GM19397 (cell line): ENCODE results near the gene FNDC3A.

Experiments
- ATAC-seq: cut with Tn5 transposase; IDR thresholded peaks from one replicate; pipeline ENCODE4 v1.9.1; 2021; ENCODE audit warnings: mild to moderate bottlenecking, moderate library complexity; ENCODE audit not compliant: unreplicated experiment

FNDC3A gene, protein sequence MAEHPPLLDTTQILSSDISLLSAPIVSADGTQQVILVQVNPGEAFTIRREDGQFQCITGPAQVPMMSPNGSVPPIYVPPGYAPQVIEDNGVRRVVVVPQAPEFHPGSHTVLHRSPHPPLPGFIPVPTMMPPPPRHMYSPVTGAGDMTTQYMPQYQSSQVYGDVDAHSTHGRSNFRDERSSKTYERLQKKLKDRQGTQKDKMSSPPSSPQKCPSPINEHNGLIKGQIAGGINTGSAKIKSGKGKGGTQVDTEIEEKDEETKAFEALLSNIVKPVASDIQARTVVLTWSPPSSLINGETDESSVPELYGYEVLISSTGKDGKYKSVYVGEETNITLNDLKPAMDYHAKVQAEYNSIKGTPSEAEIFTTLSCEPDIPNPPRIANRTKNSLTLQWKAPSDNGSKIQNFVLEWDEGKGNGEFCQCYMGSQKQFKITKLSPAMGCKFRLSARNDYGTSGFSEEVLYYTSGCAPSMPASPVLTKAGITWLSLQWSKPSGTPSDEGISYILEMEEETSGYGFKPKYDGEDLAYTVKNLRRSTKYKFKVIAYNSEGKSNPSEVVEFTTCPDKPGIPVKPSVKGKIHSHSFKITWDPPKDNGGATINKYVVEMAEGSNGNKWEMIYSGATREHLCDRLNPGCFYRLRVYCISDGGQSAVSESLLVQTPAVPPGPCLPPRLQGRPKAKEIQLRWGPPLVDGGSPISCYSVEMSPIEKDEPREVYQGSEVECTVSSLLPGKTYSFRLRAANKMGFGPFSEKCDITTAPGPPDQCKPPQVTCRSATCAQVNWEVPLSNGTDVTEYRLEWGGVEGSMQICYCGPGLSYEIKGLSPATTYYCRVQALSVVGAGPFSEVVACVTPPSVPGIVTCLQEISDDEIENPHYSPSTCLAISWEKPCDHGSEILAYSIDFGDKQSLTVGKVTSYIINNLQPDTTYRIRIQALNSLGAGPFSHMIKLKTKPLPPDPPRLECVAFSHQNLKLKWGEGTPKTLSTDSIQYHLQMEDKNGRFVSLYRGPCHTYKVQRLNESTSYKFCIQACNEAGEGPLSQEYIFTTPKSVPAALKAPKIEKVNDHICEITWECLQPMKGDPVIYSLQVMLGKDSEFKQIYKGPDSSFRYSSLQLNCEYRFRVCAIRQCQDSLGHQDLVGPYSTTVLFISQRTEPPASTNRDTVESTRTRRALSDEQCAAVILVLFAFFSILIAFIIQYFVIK

DNA sequence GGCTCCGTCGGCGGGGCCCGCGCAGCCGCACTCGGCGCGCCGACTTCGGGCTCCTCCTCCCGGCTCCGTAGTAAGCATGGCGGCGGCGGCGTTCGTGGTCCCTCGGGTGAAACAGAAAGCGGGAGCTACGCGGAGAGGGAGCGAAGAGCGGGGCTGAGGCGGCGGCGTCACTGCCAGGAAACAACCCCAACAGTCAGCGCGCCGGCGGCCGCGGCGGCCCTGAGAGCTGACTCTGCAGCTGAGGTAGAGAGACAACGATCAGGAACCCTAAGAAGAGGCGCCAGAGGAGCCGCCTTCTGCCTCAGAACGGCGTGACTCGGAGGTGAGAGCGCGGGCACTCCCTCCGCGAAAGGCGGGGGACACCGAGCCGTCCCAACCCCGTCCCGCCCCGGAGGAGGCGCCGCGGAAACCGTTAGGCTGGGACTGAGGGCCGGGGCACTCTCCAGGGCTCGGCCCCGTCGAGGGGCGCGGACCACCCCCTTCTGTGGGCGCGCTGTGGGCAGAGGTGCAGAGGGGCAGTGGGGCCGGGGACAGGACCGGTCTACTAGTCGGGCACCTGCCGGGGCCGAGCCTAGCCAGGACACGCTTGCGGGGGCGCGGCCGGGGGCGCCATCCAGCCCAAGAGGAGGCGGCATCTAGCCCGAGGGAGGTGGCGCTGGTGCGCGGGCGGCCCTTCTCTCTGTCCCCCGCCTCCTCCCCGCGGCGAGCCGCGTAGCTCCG is at the start of gene FNDC3A:
Gene FNDC3A (plus strand): TSS at position 57 of the 720 bp plus-strand sequence. CDS start 30,279 bp downstream, outside the sequence.
- ATAC-seq: peak; percentile 73

DNA sequence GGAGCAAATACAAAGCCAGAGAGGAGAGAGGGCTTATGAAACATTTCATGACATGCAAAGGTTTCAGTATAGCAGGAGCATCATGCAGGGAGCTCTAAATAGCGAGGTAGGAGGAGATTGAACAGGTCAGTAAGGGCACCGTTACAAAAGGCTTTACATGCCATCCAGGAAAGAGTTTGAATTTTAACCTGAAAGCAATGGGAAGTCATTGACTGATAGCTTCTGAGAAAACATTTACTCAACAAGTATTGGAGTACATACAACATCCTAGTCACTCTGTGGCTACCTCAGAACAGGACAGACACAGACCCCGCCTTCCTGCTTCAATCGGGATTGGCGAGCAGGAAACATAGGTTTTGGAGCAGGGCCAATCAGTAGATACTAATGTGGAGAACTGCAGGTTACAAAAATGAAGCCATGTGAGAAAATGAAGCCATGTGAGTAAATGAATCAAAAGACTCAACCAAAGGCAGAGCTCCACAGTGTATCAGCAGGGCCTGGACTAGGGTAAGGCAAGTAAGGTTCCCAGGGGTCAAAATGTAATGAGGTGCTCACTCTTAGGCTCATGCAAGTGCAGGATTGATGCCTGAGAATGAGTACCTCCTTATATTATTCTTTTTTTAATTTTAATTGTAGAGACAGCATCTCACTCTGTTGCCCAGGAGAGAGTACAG is 46.8 kb upstream of the FNDC3A start:
- no peak for ATAC-seq

DNA sequence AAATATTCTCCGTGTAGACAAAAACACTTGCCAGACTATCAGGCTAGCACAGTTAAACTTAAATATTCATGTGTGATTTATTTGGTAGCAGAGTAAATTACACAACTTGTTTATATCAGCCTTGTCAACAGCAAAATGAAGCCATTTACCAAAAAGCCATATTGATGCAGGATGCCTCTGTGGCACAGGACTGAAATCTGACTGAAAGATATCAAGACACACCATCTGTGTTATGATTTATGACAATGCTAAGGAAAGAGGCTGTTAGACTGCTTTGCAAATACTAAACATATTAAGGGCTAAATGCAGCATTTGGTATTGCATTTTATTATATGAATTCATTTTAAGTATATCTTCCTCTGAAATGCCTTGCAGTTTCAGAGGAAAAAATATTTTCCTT is 44.8 kb upstream of the FNDC3A start:
- no peak for ATAC-seq

DNA sequence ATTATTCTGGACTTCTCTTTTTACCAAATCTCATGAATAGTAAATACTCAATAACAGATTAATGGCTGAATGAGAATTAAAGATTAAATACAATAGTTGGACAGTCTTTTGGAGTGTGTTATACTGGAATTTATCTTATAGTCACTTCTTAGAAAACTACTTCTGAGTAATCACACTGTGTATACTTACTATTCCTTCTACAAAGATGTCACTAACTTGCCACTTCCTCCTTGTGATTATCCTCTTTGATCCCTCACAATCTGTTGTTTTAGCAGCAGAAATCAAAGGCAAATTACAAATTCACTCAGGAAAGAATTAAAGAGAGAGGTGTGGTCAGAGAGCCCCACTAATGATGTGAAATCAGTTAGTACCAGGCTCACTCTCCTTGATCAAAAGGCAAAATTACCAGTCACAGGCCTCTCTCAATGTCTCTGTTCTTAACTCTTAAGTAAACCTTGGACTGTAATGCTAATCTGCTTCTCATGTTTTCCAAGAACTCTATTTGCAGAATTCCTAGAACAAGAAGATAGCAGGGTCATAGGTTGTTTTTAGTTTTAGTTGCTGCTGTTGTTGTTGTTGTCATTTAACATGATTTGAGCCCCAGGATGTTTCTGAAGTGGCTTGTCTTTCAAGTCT is 37.3 kb upstream of the FNDC3A start:
- ATAC-seq: no peak

DNA sequence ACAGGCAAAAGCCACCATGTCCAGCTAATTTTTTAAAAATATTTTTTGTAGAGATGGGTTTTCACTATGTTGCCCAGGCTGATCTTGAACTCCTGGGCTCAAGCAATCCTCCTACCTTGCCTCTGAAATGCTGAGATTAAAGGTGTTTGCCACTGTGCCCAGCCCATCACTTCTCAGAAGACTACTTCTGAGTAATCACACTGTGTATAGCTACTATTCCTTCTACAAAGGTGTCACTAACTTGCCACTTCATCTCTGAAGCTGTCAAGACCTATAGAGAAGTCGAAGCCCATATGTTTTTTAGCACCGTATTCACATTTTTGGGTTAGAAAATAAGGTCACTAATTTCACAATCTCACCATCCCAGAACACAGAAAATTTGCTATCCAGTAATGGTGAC is 36.0 kb upstream of the FNDC3A start:
- no peak for ATAC-seq

DNA sequence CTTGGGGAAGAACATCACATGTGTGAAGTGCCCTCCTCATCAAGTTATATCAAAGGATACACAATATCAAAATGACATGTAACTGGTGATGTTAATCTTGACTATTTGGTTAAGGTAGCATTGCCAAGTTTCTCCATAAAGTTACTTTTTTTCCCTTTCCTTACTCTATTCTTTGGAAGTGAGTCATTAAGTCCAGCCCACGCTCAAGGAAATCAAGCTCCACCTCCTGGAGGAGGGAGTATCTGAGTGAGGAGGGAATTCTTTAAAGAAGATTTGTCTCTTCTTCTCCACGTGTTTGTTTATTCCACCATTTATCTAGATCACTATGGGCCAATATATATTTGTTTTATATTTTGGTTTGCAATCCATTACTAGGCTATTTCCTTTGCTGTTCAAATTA is 33.6 kb upstream of the FNDC3A start:
- ATAC-seq: no peak

DNA sequence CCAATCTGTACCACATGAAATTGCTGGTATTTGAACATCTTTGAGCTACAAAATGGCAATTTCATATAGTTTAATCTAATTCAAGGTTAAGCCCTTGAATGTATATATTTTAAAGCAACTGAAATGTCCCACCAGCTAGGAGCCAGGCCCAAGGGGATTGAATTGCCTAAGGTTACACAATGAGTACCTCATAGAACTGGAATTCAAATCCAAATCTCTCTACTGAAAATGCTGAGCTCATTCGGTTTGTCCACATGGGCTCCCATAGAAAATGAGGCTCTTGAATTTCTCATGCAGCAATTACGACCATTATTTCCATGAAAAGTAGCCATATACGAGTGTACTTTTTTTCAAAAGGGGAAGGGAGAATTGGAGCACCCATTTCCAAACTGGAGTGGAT is 31.5 kb upstream of the FNDC3A start:
- no peak for ATAC-seq

DNA sequence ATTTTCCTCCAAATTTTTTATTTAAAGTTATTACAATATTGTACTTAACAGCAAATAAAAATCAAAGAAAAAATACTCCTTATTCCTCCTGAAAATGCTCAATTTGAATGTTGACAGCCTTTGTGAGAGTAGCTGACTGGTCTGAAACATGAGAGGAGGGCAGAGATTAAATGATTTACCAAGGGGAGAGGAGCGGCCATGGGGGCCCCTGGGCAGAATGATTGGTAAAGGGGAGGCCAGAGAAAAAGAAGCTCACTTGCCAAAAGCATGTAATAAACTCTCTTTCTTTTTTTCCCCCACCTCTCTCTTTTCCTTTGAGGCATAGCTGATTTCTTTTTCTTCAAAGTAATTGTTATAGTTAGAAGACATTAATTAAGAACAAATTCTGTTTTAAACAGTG is 30.1 kb upstream of the FNDC3A start:
- no peak for ATAC-seq

DNA sequence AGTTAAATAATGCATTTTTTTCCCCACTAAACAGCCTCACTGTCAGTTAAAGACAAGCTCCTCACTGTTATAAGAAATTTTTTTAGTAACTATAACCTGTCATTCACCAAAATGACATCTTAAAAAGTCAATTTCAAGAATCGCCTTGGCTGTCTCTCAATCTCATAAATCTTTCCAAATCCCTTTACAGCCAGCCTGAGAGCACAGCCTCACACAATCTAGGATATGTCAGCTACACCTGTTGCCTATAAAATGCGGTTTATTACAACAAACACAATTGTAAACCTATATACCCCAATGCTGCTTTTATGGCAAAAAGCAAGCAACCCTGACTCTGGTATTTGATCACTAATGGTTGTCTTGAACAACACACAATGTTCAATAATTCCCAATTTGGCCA is 29.5 kb upstream of the FNDC3A start:
- no peak for ATAC-seq

DNA sequence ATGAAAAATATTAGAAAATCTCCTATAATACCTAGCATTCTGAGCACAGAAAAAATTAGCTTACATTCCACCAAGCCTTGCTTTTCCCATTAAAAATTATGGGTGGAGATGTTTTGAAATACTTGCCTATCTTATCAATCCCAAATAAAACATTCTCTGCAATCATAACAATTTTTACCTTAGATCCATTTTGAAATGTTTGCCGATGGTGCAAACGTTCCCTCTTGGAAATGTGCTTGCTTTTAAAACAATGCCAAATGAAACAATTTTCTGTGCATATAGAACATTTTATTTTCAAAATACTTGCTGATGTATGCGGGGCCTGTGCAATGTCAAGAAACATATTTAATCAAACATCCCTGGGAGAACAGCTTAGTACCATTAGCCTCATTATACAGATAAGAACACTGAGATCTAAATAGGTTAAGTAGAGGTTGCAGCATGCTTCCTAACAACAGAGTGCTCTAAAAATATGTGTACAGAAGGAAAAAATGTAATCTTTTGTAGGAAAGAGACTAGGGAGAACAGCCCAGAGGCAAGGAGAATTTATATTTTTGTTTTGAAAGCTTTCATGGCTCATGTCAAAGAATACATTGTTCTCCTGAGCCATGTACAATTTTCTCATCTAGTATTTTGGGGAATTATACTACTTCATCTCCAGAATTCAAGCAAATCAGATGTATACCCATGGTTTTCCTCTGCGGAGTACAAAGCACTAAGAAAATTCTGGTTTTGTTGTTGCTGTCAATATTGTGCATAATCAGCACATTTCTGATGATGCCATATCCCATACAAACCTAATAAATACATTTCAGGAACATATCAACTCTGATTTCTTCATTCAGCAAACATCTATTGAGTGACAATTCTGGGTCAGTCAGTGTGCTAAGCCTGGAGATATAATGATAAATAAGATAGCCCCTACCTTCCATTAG is 25.9 kb upstream of the FNDC3A start:
- no peak for ATAC-seq

DNA sequence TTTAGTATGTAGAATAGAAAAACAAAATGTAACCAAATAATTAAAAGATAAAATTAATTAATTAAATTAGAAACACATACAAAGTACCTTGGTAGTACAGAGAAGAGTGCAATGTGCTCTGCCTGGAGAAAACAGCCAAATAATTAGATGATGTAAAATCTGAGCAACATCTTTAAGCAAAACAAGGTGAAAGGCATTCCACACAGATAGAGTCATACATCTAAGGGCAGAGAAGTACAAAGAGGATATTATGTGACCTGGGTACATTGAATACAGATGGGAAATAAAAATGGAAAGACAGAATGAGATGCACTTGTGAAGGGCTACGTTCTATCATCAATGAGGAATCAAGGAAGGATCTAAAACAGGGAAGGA is 25.2 kb upstream of the FNDC3A start:
- ATAC-seq: no peak

DNA sequence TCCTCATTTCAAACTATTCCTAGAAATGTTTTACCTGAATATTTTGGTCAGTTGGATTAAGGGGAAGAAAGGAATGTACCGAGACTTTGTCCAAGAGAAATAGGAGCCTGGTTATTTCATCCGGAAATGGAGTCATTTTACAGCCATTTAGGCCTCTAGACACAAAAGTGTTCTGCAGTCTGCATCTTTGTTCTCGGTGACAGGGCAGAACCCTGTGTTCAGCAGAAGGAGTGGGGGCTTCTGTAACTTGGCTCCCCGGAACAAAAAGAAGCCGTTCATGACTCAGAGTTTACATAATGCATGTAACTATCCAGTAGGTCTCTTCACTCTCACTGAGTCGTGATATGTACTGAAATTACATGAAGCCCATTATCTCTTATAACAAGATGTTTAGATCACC is 21.6 kb upstream of the FNDC3A start:
- no peak for ATAC-seq

DNA sequence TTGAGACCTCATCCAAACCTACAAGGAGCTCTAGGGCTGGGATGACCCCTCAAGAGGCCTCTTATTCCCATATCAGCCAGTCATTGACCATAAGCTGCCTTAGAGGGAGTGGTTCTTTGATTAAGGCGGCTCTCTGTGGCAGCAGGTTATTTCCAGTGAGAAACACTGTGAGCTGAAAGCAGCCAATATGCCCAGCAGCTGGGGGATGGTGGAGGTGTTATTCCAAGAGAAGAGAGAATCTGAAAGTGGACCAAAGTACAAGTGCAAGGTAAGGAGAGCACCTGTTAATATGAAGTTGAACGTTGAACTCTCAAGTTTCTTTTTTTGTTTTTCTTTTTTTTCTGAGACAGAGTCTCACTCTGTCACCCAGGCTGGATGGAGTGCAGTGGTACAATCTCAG is 20.2 kb upstream of the FNDC3A start:
- no peak for ATAC-seq

DNA sequence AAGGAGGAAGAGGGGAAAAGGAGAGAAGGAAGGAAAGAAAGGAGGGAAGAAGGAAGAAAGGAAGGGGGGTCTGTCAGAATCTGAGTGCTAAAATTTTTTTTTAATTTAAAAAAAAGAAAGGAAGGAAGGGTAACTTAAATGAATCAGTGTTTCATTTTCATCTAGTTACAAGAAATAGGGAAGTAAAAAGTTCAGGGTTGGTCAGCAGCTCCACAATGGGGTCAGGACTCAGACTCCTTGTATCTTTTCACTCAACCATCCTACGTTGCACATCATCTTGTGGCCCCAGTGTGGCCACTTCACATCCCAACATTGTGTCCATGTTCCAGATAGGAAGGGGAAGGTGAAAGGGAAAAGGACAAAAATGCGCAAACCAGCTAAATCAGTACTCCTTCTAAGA is 14.3 kb upstream of the FNDC3A start:
- ATAC-seq: no peak

DNA sequence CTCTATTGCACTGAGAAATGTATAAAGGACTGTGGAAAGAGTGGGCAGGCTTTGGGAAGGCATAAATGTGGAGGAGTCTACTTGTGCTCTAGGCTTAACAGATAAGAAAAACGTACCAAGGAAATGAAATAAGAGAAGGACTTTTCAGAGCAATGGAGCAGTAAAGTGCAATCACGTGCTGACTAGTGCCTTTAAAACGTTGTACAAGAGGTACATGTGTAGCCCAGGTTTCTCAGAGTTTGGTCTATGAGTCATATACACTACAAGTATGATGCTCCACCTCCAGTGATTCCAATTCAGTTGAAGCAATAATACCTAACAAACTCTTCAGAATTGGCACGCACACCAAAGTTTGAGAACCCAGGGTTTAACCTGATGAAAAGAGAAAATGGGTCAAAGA is 13.4 kb upstream of the FNDC3A start:
- no peak for ATAC-seq

DNA sequence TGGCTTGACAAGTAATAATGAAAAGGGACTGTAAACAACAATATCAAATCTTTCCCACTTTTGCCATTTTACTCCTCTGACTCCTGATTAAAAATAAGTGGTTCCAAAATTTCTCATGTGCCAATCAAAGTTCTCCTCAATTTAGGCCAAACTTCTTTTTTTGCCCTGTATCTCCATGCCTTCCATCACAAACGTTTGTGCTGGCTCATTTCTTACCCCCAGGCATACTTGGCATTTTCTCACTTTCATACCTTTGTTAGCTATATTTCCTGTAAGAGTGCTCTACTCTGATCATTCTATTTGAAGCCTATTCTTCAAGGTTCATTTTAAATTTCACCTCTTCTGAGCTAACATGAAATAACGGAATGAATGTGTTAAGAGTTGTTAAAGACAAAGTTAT is 10.0 kb upstream of the FNDC3A start:
- ATAC-seq: no peak

DNA sequence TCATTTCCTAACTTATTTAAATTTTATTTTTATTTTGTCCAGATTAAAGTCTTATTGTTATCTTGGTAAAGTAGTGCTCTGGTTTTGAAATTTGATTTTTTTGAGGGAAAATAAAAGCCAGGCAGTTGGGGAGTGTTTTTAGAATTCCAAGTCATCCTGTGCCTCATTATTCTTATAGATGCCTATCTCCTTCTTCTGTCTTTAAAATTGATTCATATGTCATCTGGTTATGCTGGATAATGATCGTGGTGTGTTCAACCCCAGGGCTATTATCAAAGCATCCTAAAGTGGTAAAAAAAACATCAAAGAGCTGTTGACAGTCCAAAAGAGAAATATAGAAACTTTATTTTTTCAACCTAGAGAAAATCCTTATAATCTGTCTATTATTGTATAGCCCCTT is 6.0 kb upstream of the FNDC3A start:
- no peak for ATAC-seq

DNA sequence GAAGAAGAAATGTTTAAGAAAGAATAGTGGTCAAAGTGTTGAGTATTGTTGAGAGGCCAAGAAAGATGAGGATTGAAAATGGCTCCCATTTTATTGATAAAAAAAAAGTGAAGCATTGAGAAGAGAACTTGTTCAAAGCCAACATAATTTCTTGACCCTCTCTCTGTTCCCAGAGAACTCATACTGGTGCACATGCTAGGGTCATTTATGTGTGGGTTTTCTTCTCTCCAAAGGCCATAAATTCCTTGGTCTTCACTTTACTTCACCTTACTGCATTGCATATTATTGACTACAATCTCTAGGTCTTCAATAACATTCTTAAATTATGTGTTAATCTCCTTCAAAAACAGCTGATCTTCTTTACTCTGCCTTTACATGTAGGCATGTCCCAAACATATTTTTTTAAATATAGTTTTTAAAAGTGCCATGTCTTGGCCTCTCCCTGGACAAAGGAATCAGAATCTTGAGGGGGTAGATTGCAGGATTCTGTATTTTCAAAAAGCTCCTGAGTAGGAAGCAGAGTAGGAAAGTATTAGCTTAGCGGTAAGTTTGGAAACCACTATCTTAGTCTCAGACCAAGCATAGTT is 1.8 kb upstream of the FNDC3A start:
- no peak for ATAC-seq
